Activated T-cell treated with anti-CD3 and anti-CD28 coated beads, Interleukin-2, amount 50 U/mL, for 72 hours (primary cell): Measurements from ENCODE around the gene PDS5B. TPM values are rescaled to one million over a fixed set of nuclear protein-coding genes. Genes with fewer than 3 reads are reported as not detected.

Source experiments
- total RNA-seq, 2 donors: library from RNA; stranded (reverse); gene quantifications; one replicate each; pipeline ENCODE4 v1.2.3, GENCODE V29; 2022

PDS5B gene
- total RNA-seq, 2 donors from 2014 or later = 52.9 to 53.1 TPM

Other genes with a start within 250 kb of the PDS5B start
- 10 to 100 TPM; 38.4 to 51.5 TPM for gene N4BP2L1, start 158.3 kb upstream of the PDS5B start, total RNA-seq
- gene N4BP2L2, start 47.7 kb upstream of the PDS5B start, total RNA-seq = 100 to 1,000 TPM; 136 to 151 TPM